C1 segment of cervical spinal cord (tissue), 14 donors: Measurements from ENCODE around the gene DDI2.
"Not testable (repeated sequence)": the region's sequence is repeated elsewhere in the genome, so short reads cannot be mapped to it uniquely, and the experiment has no call there.

Experiments used
- DNase-seq, 14 donors: peaks; one replicate each; lab custom pipeline; 2025; lab: John Stamatoyannopoulos, UW

The DDI2 gene

GRCh38 chr1:15617173-15618076, at the start of gene DDI2:
Gene DDI2, plus strand, starts transcription at chr1:15617458. Its CDS starts 213 bp downstream, at chr1:15617671.
- peak; percentile 56 to 97 (median 88) for DNase-seq

GRCh38 chr1:15568387-15569073, 48.7 kb upstream of the DDI2 start:
- DNase-seq, result no peak

- no peak for DNase-seq
These were observed 46.4 kb upstream of the DDI2 start for GRCh38 chr1:15570861-15571260.

GRCh38 chr1:15571266-15571665, 46.0 kb upstream of the DDI2 start:
- no peak for DNase-seq

- DNase-seq, result peak in 1 of 14 donors; percentile 20
These were observed 43.8 kb upstream of the DDI2 start for GRCh38 chr1:15573477-15573876.

- DNase-seq, result peak in 1 of 14 donors; percentile 19
These were observed 42.5 kb upstream of the DDI2 start for GRCh38 chr1:15574741-15575140.

GRCh38 chr1:15575549-15576150, 41.6 kb upstream of the DDI2 start:
- no peak for DNase-seq

- peak in 1 of 14 donors; percentile 18 for DNase-seq
These were observed 39.6 kb upstream of the DDI2 start for GRCh38 chr1:15577691-15578090.

- DNase-seq, result no peak
These were observed 38.2 kb upstream of the DDI2 start for GRCh38 chr1:15578921-15579682.

- DNase-seq, result no peak
These were observed 37.6 kb upstream of the DDI2 start for GRCh38 chr1:15579683-15580047.

GRCh38 chr1:15583016-15583706, 34.1 kb upstream of the DDI2 start:
- no peak for DNase-seq

GRCh38 chr1:15584489-15585363, 32.5 kb upstream of the DDI2 start, which contains the start of gene AGMAT:
Gene AGMAT, minus strand, starts transcription at chr1:15585051. Its CDS starts 84 bp downstream, at chr1:15584967.
- DNase-seq, result no peak

- DNase-seq, result no peak
These were observed 25.0 kb upstream of the DDI2 start for GRCh38 chr1:15592285-15592684.

GRCh38 chr1:15595809-15596617, 21.2 kb upstream of the DDI2 start:
- DNase-seq, result no peak

GRCh38 chr1:15598436-15598835, 18.8 kb upstream of the DDI2 start:
- no peak for DNase-seq

- DNase-seq, result peak; percentile 66 to 94 (median 92)
These were observed 13.9 kb upstream of the DDI2 start for GRCh38 chr1:15603050-15603965.

GRCh38 chr1:15603966-15604282, 13.3 kb upstream of the DDI2 start:
- DNase-seq, result not testable (repeated sequence)

- DNase-seq, result not testable (repeated sequence)
These were observed 12.9 kb upstream of the DDI2 start for GRCh38 chr1:15604400-15604799.
